Activated CD8-positive, alpha-beta memory T cell treated with anti-CD3 and anti-CD28 coated beads for 48 hours (primary cell): Measurements from ENCODE around the gene GABPA.

Experiments
- DNase-seq, 3 experiments: peaks; one replicate each; pipeline ENCODE4 v3.0.0-alpha.2; 2020; ENCODE audit warnings: low read depth in 2 of 3, low spot score in 2 of 3

Gene GABPA

DNA sequence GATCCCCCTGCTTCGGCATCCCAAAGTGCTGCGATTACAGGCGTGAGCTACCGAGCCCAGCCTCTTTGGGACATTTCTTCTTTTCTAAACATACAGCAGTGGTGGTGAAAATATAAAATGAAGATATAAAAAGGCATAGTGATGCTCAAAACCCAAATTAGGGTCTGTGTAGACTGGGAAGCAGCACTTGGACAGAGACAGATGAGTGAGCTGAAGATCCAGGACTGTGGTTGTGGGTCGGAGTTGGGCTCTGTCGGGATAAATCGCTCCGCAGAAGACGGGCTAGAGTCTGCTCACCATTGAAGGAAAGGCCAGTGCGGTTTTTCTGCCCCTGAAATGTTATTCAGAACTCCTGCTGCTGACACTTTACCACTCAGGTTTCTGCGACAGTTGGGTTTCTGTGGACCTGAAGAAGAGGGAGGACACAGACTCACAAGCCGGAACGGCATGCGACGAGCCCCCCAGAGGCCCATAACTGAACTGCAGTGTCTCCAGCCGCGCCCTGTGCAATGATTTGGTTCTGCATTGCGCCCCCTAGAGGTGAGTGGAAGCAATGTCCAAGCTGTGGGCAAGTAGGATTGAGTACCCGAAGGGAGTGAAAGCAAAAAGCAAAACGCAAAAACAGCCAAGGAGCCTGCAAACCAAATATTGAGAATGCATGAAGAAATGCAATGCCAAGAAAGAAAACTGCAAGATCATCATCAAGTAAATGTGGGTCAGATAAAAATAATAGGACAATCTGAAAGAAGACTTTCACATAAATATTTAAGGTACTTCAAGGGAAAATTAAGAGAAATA lies 66.6 kb downstream of the GABPA start:
- peak; percentile 69 to 82 (median 73) for DNase-seq

GRCh38 chr21:25806060-25806459 lies 71.3 kb downstream of the GABPA start:
- no peak for DNase-seq

DNA sequence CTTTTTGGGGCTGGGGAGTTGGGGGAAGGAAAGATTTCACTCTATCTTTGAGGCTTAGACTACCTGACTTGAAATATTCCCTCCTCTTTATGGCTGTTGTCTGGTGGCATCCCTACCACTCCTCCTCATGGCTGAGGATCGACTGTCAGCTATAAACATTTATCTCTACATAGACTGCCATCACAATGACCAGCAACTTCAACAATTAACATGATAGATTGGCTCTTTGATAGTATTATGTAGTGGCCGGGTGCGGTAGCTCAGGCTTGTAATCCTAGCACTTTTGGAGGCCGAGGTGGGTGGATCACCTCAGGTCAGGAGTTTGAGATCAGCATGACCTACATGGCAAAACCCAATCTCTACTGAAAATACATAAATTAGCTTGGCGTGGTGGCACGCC lies 72.4 kb downstream of the GABPA start:
- DNase-seq: no peak

- no peak for DNase-seq
Observed at GRCh38 chr21:25809013-25809412, 74.2 kb downstream of the GABPA start.

DNA sequence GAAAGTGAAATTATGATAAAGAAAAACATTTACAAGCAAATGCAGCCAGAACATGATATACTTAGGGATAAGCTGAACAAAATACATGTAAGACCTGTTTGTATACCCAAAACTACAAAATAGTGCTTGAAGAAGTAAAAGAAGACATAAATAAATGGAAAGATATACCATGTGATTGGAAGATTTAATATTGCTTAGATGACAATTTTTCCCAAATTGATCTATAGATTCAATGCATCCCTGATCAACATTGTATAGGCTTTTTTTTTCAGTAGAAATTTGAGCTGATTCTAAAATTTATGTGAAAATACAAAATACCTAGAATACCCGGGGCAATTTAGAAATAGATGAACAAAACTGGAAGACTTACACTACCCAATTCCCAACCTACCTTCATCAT lies 76.4 kb downstream of the GABPA start:
- no peak for DNase-seq

- no peak for DNase-seq
Observed at GRCh38 chr21:25813917-25814316, 79.1 kb downstream of the GABPA start.

DNA sequence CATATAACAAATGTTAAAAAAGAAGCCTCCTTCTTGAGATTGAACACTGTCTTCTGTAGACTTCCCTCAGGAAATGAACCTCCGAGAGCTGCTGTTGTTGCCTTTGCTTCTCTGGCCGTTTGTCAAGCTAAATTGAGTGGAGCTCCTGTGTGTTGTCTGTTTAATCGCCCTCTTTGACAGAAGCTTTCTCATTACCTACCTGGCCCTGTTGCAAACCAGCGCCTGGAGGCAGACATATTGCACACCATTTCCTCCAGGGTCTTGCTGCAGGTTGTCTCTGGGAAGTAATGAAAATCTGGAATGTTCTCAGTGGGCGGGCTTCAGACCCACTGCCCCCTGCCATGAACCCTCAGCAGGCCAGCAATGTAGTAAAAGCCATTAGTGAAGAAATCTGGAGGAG lies 83.3 kb downstream of the GABPA start:
- no peak for DNase-seq

DNA sequence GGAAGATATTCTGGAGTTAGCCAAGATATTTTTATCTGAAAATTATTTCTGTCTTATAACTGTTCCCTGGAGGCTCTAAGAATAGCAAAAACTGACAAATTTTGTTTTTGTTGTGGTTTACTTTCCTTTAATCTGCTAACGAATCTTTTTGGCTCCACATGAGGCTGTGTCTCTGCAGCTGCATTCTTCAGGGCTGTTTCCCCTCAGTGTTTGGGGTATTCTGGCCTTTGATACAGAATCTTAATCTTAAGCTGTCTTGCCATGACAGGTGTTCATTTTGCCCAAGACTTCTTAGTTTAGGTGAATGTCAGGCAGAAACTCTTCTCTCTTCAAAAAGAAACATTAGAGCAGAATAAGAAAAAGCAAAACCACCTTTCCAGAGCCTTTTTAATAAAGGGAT lies 83.8 kb downstream of the GABPA start:
- no peak for DNase-seq
